Endothelial cell of umbilical vein (primary cell): ENCODE results near the gene MED12L. TPM values are rescaled to one million over a fixed set of nuclear protein-coding genes. Genes with fewer than 3 reads are reported as not detected.

Experiments
- BruUV-seq: library from RNA; stranded (reverse); fragments of 400-500 nt; replicated peaks from 2 replicates; lab custom pipeline; 2021; lab: Mats Ljungman, UMichigan
- CTCF ChIA-PET: fragments of 300-600, 350-600 bp; sonication (Branson Sonifier 250); formaldehyde crosslinking; loops from one replicate; lab custom pipeline; 2021; ENCODE audit warnings: antibody characterized with exemption, inconsistent platforms; lab: Charles Lee
- POLR2A ChIA-PET: fragments of 300-600, 350-600 bp; sonication (Branson Sonifier 250); formaldehyde crosslinking; loops from one replicate; lab custom pipeline; 2021; ENCODE audit warnings: antibody characterized with exemption, inconsistent platforms; lab: Charles Lee
- DNase-seq: peaks from one replicate; pipeline ENCODE4 v3.0.0-alpha.2; 2011; ENCODE audit warnings: low read depth, low spot score
- FAIRE-seq: peaks from 2 replicates; lab custom pipeline; 2011; peaks lifted over from hg19 to GRCh38; lab: Jason Lieb, UNC
- H2AFZ ChIP-seq: 2 replicates; pipeline ENCODE4 v1.6.0; 2012; ENCODE audit warnings: low read depth, low read length, control low read depth, inconsistent platforms
- H3K27ac ChIP-seq: 2 replicates; pipeline ENCODE4 v1.5.1; 2011; ENCODE audit warnings: low read depth, mild to moderate bottlenecking, control low read depth, low read length, moderate library complexity; ENCODE audit not compliant: insufficient read depth
- H3K27me3 ChIP-seq, 2 experiments: 2 replicates each; pipeline versions ENCODE4 v1.6.0 to v1.6.1; 2011; ENCODE audit warnings: low read length in 2 of 2, mixed read lengths in 1 of 2; ENCODE audit not compliant: control insufficient read depth in 2 of 2, insufficient read depth in 2 of 2
- H3K36me3 ChIP-seq, 2 experiments: 2 replicates in 1 of 2; 3 replicates in 1 of 2; pipeline ENCODE4 v1.5.1; 2011; ENCODE audit warnings: low read length in 2 of 2, mild to moderate bottlenecking in 1 of 2, moderate library complexity in 1 of 2; ENCODE audit not compliant: control insufficient read depth in 2 of 2, insufficient read depth in 2 of 2; ENCODE audit errors: extremely low read depth in 1 of 2
- H3K4me1 ChIP-seq: 3 replicates; pipeline ENCODE4 v1.5.1; 2011; ENCODE audit warnings: mild to moderate bottlenecking, low read length; ENCODE audit not compliant: control insufficient read depth, insufficient read depth; ENCODE audit errors: extremely low read depth
- H3K4me2 ChIP-seq: 2 replicates; pipeline ENCODE4 v1.6.1; 2011; ENCODE audit warnings: low read length, control low read depth, mixed read lengths; ENCODE audit not compliant: insufficient read depth
- H3K4me3 ChIP-seq, 3 experiments: fragments of 200-600 bp in 1 of 3; sonication (generic), shearing (Covaris generic) in 1 of 3; replicated peaks in 1 of 3; 2 replicates each; pipeline ENCODE4 v1.5.1; 2011 to 2016; ENCODE audit warnings: control low read depth in 3 of 3, low read length in 3 of 3, mild to moderate bottlenecking in 2 of 3, inconsistent platforms in 1 of 3, low read depth in 1 of 3, moderate library complexity in 1 of 3; ENCODE audit not compliant: insufficient read depth in 1 of 3
- H3K79me2 ChIP-seq: 2 replicates; pipeline ENCODE4 v1.6.0; 2012; ENCODE audit warnings: low read length, inconsistent platforms; ENCODE audit not compliant: control insufficient read depth, insufficient read depth
- H3K9ac ChIP-seq: replicated peaks from 2 replicates; pipeline ENCODE3; 2011; ENCODE audit warnings: low read length, control low read depth; ENCODE audit not compliant: insufficient read depth; ENCODE audit errors: extremely low read depth
- H3K9me1 ChIP-seq: replicated peaks from 3 replicates; pipeline ENCODE4 v1.6.0; 2011; ENCODE audit warnings: mild to moderate bottlenecking, low read length; ENCODE audit not compliant: control insufficient read depth, insufficient read depth; ENCODE audit errors: extremely low read depth
- H3K9me3 ChIP-seq: replicated peaks from 2 replicates; pipeline ENCODE4 v1.5.1; 2012; ENCODE audit warnings: low read length, inconsistent platforms; ENCODE audit not compliant: control insufficient read depth, insufficient read depth
- H4K20me1 ChIP-seq: replicated peaks from 2 replicates; pipeline ENCODE3; 2011; ENCODE audit warnings: mild to moderate bottlenecking, low read length; ENCODE audit not compliant: control insufficient read depth, insufficient read depth; ENCODE audit errors: extremely low read depth
- EZH2 ChIP-seq: IDR thresholded peaks from 2 replicates; pipeline ENCODE4 v1.6.1; 2012; ENCODE audit warnings: borderline replicate concordance, low read depth, mild to moderate bottlenecking, moderate library complexity, low read length, inconsistent platforms; ENCODE audit not compliant: severe bottlenecking
- FOS ChIP-seq: IDR thresholded peaks from 2 replicates; pipeline ENCODE4 v1.6.1; 2011; ENCODE audit warnings: mild to moderate bottlenecking, low read length, moderate library complexity, borderline replicate concordance; ENCODE audit not compliant: insufficient read depth
- GATA2 ChIP-seq: IDR thresholded peaks from 2 replicates; pipeline ENCODE4 v1.7.0; 2011; ENCODE audit warnings: low read depth, mild to moderate bottlenecking, moderate library complexity, mixed read lengths, low read length; ENCODE audit not compliant: insufficient read length, insufficient read depth
- JUN ChIP-seq: IDR thresholded peaks from 2 replicates; pipeline ENCODE4 v1.6.1; 2011; ENCODE audit warnings: borderline replicate concordance, low read depth; ENCODE audit not compliant: insufficient read length, insufficient read depth
- MAX ChIP-seq: IDR thresholded peaks from 2 replicates; pipeline ENCODE4 v1.6.1; 2011; ENCODE audit not compliant: insufficient read depth, insufficient read length
- MYC ChIP-seq: IDR thresholded peaks from one replicate; pipeline ENCODE4 v1.6.1; 2011; ENCODE audit warnings: mild to moderate bottlenecking, low read depth, low read length
- POLR2A ChIP-seq: IDR thresholded peaks from 2 replicates; pipeline ENCODE4 v1.6.1; 2012; ENCODE audit warnings: low read depth, mild to moderate bottlenecking, control low read depth, low read length
- POLR2AphosphoS5 ChIP-seq: IDR thresholded peaks from 2 replicates; pipeline ENCODE4 v1.6.1; 2012; ENCODE audit warnings: low read depth, mild to moderate bottlenecking, control low read depth, low read length, moderate library complexity; ENCODE audit not compliant: insufficient read depth
- dilution Hi-C: fragments of 300-500 bp; cut with MboI; formaldehyde crosslinking; loops from one replicate; pipeline ENCODE4 v1.15.0; 2019; ENCODE audit warnings: low sequenced_read_pairs; ENCODE audit not compliant: extremely low pct_ligation_motif_present
- intact Hi-C: fragments of 100-400 bp; cut with micrococcal nuclease; formaldehyde crosslinking; loops from one replicate; pipeline ENCODE4 v1.10.0; 2022
- polyA plus RNA-seq, 4 experiments: library from polyadenylated mRNA; depleted of rRNA in 3 of 4; stranded (reverse) in 3 of 4; unstranded in 1 of 4; fragments of >200 nt; gene quantifications; 2 replicates each; pipeline versions ENCODE4 v1.2.1 to v1.2.3, GENCODE V29; 2011 to 2012; ENCODE audit warnings: missing spikeins in 1 of 4
- total RNA-seq: library from RNA; stranded (reverse); gene quantifications from 2 replicates; pipeline ENCODE4 v1.2.3, GENCODE V29; 2021
- TF ChIP-seq, protein P1 (sequence below), 2 donors: IDR thresholded peaks; 1 replicate in 1 of 2; 2 replicates in 1 of 2; pipeline ENCODE4 v1.5.1; 2011; ENCODE audit warnings: low read length in 2 of 2, mild to moderate bottlenecking in 2 of 2, moderate library complexity in 2 of 2, control low read depth in 1 of 2, inconsistent platforms in 1 of 2, low read depth in 1 of 2; ENCODE audit not compliant: insufficient read depth in 1 of 2; ENCODE audit errors: extremely low read depth in 1 of 2

The MED12L gene
- total and polyA plus RNA-seq, 2 donors (not counting 3 experiments of a cell fraction or from before 2014, with no cell fraction given): 0.03 to 0.27 TPM

GRCh38 chr3:151436675-151437446 is 351.4 kb downstream of the MED12L start:
- FAIRE-seq: no peak
- no peaks in the 10 kb centered on the region for H3K9me1 ChIP-seq
- POLR2A ChIA-PET: no interaction called here
- H2AFZ ChIP-seq: no peak overlapping the region
- BruUV-seq: no TSS peak
- H3K9ac ChIP-seq: no peak overlapping the region
- TF ChIP-seq POLR2A (no peak), POLR2AphosphoS5 (no peak), FOS (no peak), MAX (no peak), EZH2 (no peak), MYC (no peak), GATA2 (no peak), JUN (no peak)
- TF ChIP-seq, protein P1, sequence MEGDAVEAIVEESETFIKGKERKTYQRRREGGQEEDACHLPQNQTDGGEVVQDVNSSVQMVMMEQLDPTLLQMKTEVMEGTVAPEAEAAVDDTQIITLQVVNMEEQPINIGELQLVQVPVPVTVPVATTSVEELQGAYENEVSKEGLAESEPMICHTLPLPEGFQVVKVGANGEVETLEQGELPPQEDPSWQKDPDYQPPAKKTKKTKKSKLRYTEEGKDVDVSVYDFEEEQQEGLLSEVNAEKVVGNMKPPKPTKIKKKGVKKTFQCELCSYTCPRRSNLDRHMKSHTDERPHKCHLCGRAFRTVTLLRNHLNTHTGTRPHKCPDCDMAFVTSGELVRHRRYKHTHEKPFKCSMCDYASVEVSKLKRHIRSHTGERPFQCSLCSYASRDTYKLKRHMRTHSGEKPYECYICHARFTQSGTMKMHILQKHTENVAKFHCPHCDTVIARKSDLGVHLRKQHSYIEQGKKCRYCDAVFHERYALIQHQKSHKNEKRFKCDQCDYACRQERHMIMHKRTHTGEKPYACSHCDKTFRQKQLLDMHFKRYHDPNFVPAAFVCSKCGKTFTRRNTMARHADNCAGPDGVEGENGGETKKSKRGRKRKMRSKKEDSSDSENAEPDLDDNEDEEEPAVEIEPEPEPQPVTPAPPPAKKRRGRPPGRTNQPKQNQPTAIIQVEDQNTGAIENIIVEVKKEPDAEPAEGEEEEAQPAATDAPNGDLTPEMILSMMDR (IDR thresholded peaks at IDR 0.05; ENCODE audit: extremely low read depth in 1 of 2, insufficient read depth in 1 of 2, low read depth in 1 of 2, low read length in 2 of 2): no peak
- H3K4me2 ChIP-seq: no peak overlapping the region
- no peaks in the 10 kb centered on the region for H3K9me3 ChIP-seq
- no peaks in the 10 kb centered on the region for H3K27me3 ChIP-seq
- CTCF ChIA-PET: interaction anchor here (2.5 to 5.8 kb wide), 2 partner anchors 11 to 401 kb away, joined by 6 to 145 read pairs; no protein-coding TSS in a partner anchor
- no peak overlapping the region for H3K27ac ChIP-seq
- dilution Hi-C loops (no loop called here), intact Hi-C loops (loop anchor here (1.0 to 5.0 kb wide), 2 partner anchors 29 to 210 kb away; no protein-coding TSS in a partner anchor)
- no peak overlapping the region for H3K4me3 ChIP-seq
- no peak for DNase-seq
- no peaks in the 10 kb centered on the region for H3K36me3 ChIP-seq
- H4K20me1 ChIP-seq: no peaks in the 10 kb centered on the region
- no peaks in the 10 kb centered on the region for H3K79me2 ChIP-seq
- H3K4me1 ChIP-seq: no peaks in the 10 kb centered on the region
